Measurements from ENCODE around the gene SERPINF2. TPM values are rescaled to one million over a fixed set of nuclear protein-coding genes. Genes with fewer than 3 reads are reported as not detected.

Gene SERPINF2
- polyA plus RNA-seq, 1 of the 3 experiments (the other 2 are of a cell fraction): 0.26 TPM

DNA sequence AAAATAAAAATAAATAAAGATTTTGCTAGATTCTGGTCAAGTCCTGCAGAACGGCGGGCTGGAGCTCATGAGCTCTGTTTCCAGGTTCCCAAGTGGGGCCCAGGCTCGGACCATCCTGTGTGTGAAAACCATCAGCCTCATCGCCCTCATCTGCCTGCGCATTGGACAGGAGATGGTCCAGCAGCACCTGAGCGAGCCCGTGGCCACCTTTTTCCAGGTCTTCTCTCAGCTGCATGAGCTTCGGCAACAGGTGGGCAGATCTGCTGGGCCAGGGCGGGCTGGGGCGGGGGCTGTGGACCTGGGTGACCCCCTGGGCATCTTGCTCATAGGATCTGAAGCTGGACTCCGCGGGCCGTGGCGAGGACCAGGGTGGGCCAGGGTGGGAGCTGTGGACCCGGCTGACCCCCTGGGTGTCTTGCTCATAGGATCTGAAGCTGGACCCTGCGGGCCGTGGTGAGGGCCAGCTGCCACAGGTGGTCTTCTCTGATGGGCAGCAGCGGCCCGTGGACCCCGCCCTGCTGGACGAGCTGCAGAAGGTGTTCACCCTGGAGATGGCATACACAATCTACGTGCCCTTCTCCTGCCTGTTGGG lies 10.3 kb upstream of the SERPINF2 start:
- 94% methylated on average over 16 of the region's 22 CpGs for WGBS (ENCODE audit: low lambda C conversion rate)

More for the DNA sequence above, 10.3 kb upstream of the SERPINF2 start:
- no peaks in the 10 kb centered on the region for H3F3A ChIP-seq (replicated peaks; ENCODE audit: insufficient read depth)
- no peak for DNase-seq
- ChIA-PET POLR2A (no interaction called here), CTCF (interaction anchor here (1.4 to 1.6 kb wide), 2 partner anchors 31 to 51 kb away, joined by 4 to 5 read pairs; no protein-coding TSS in a partner anchor)
- H3K27me3 ChIP-seq (ENCODE audit: insufficient read depth): no peaks in the 10 kb centered on the region
- no peaks in the 10 kb centered on the region; a peak in 1 of 4 replicates for H3K4me1 ChIP-seq (ENCODE audit: control insufficient read depth in 1 of 2, insufficient read depth in 2 of 2, low read depth in 1 of 2, low read length in 1 of 2)
- no peak overlapping the region for H3K27ac ChIP-seq (ENCODE audit: low read depth in 2 of 2, low read length in 1 of 2)
- no peaks in the 10 kb centered on the region for H3K9me3 ChIP-seq
- H4K20me1 ChIP-seq (ENCODE audit: insufficient read depth): no peaks in the 10 kb centered on the region
- H3K9ac ChIP-seq: no peak overlapping the region
- no peak overlapping the region for H3K4me3 ChIP-seq (ENCODE audit: low read depth in 2 of 2, low read length in 1 of 2)
- no peak overlapping the region for H3K4me2 ChIP-seq
- no peaks in the 10 kb centered on the region for H3K9me2 ChIP-seq
- H3K79me2 ChIP-seq (ENCODE audit: insufficient read depth): no peaks in the 10 kb centered on the region
- no peak overlapping the region for H2AFZ ChIP-seq (ENCODE audit: low read depth)
- peaks cover 0 to 29% of the 10 kb centered on the region in 2 experiments for H3K36me3 ChIP-seq (replicated peaks in 1 of 2; ENCODE audit: control insufficient read depth in 1 of 2, insufficient read depth in 2 of 2, low read length in 1 of 2)
- TF ChIP-seq EP300 (IDR thresholded peaks at IDR 0.05; ENCODE audit: borderline replicate concordance in 1 of 2, low read depth in 1 of 2, low read length in 1 of 2) (no peak), GABPA (IDR thresholded peaks at IDR 0.05; ENCODE audit: low read depth) (no peak), FOSL2 (IDR thresholded peaks at IDR 0.05; ENCODE audit: borderline replicate concordance, low read depth) (no peak), NFIC (IDR thresholded peaks at IDR 0.05; ENCODE audit: borderline replicate concordance) (no peak), GATA2 (CRISPR knock-in tag; IDR thresholded peaks at IDR 0.05) (no peak), POLR2AphosphoS5 (IDR thresholded peaks at IDR 0.05; ENCODE audit: low read depth, low read length) (no peak), CHD2 (IDR thresholded peaks at IDR 0.05; ENCODE audit: low read length, partially characterized antibody) (no peak), RCOR1 (IDR thresholded peaks at IDR 0.05; ENCODE audit: low read length) (no peak), MEF2A (IDR thresholded peaks at IDR 0.05; ENCODE audit: borderline replicate concordance, low read depth) (no peak), RXRA (IDR thresholded peaks at IDR 0.05; ENCODE audit: borderline replicate concordance, low read depth) (no peak)
- TF ChIP-seq, protein P1, sequence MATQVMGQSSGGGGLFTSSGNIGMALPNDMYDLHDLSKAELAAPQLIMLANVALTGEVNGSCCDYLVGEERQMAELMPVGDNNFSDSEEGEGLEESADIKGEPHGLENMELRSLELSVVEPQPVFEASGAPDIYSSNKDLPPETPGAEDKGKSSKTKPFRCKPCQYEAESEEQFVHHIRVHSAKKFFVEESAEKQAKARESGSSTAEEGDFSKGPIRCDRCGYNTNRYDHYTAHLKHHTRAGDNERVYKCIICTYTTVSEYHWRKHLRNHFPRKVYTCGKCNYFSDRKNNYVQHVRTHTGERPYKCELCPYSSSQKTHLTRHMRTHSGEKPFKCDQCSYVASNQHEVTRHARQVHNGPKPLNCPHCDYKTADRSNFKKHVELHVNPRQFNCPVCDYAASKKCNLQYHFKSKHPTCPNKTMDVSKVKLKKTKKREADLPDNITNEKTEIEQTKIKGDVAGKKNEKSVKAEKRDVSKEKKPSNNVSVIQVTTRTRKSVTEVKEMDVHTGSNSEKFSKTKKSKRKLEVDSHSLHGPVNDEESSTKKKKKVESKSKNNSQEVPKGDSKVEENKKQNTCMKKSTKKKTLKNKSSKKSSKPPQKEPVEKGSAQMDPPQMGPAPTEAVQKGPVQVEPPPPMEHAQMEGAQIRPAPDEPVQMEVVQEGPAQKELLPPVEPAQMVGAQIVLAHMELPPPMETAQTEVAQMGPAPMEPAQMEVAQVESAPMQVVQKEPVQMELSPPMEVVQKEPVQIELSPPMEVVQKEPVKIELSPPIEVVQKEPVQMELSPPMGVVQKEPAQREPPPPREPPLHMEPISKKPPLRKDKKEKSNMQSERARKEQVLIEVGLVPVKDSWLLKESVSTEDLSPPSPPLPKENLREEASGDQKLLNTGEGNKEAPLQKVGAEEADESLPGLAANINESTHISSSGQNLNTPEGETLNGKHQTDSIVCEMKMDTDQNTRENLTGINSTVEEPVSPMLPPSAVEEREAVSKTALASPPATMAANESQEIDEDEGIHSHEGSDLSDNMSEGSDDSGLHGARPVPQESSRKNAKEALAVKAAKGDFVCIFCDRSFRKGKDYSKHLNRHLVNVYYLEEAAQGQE (IDR thresholded peaks at IDR 0.05; ENCODE audit: low read depth, low read length): no peak
- TF ChIP-seq, protein P2, sequence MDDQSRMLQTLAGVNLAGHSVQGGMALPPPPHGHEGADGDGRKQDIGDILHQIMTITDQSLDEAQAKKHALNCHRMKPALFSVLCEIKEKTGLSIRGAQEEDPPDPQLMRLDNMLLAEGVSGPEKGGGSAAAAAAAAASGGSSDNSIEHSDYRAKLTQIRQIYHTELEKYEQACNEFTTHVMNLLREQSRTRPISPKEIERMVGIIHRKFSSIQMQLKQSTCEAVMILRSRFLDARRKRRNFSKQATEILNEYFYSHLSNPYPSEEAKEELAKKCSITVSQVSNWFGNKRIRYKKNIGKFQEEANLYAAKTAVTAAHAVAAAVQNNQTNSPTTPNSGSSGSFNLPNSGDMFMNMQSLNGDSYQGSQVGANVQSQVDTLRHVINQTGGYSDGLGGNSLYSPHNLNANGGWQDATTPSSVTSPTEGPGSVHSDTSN (IDR thresholded peaks at IDR 0.05): no peak
- TF ChIP-seq, protein P3, sequence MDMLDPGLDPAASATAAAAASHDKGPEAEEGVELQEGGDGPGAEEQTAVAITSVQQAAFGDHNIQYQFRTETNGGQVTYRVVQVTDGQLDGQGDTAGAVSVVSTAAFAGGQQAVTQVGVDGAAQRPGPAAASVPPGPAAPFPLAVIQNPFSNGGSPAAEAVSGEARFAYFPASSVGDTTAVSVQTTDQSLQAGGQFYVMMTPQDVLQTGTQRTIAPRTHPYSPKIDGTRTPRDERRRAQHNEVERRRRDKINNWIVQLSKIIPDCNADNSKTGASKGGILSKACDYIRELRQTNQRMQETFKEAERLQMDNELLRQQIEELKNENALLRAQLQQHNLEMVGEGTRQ (IDR thresholded peaks at IDR 0.05; ENCODE audit: borderline replicate concordance, low read depth, low read length): no peak
